ENCODE results near the gene YEATS4.

DNA sequence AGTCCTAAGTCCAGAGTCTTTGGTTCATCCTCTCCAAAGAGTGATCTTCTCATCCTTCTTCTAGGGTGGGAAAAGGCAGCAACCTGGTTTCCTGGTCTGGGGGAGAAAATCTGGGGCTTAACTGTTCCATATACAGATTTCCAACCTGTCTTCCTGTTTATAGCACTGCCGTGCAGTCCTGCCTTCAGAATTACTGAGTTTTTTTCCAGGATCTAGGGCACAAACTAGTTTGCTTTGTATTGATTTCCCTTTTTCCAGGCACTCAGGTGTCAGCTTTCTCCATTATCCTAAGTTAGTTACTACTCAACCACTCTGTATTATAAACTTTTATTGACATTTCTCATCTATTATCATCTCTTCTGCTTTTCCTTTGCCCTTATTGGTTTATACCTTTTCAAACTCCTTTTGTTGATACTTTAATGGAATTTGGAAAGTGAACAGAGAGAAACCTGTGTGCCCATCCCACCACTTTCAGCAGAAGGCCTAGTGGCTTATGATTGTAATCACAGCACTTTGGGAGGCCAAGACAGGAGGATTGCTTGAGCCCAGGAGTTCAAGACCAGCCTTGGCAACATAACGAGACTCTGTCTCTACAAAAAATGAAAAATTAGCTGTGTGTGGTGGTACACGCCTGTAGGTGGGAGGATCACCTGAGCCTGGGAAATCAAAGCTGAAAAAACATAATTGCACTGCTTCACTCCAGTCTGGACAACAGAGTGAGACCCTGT is 15.5 kb upstream of the YEATS4 start:
- TF ChIP-seq, protein P1, sequence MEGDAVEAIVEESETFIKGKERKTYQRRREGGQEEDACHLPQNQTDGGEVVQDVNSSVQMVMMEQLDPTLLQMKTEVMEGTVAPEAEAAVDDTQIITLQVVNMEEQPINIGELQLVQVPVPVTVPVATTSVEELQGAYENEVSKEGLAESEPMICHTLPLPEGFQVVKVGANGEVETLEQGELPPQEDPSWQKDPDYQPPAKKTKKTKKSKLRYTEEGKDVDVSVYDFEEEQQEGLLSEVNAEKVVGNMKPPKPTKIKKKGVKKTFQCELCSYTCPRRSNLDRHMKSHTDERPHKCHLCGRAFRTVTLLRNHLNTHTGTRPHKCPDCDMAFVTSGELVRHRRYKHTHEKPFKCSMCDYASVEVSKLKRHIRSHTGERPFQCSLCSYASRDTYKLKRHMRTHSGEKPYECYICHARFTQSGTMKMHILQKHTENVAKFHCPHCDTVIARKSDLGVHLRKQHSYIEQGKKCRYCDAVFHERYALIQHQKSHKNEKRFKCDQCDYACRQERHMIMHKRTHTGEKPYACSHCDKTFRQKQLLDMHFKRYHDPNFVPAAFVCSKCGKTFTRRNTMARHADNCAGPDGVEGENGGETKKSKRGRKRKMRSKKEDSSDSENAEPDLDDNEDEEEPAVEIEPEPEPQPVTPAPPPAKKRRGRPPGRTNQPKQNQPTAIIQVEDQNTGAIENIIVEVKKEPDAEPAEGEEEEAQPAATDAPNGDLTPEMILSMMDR (IDR thresholded peaks at IDR 0.05) = no peak
- TF ChIP-seq POLR2A (IDR thresholded peaks at IDR 0.05) = no peak
